ENCODE data around the gene PPTC7. TPM values are rescaled to one million over a fixed set of nuclear protein-coding genes. Genes with fewer than 3 reads are reported as not detected.

PPTC7 gene
- total and polyA plus RNA-seq, 10 of the 15 experiments (the other 5 are each of a cell fraction or from before 2014, with no cell fraction given), result 4.0 to 69.6 (median 12.3) TPM

GRCh38 chr12:110545812-110546211 is 37.3 kb downstream of the PPTC7 start:
- RAD21 ChIA-PET (ENCODE audit: unreplicated experiment), result interaction anchor here (2.6 kb wide), 1 partner anchor 12 kb away, joined by 7 read pairs; no protein-coding TSS in a partner anchor
- POLR2A ChIA-PET, result interaction anchor here (0.5 to 4.7 kb wide), 3 partner anchors 12 to 82 kb away, joined by 3 to 55 read pairs (median 27); no protein-coding TSS in a partner anchor
- Histone ChIP-seq H3K4me2 (ENCODE audit: control insufficient read depth, insufficient read depth) (no peak overlapping the region), H3K4me1 (ENCODE audit: control insufficient read depth, insufficient read depth, low read length) (peaks cover 31% of the 10 kb centered on the region), H3K9me3 (replicated peaks; ENCODE audit: control insufficient read depth, insufficient read depth, low read length) (no peaks in the 10 kb centered on the region), H3K9ac (ENCODE audit: control insufficient read depth, insufficient read depth, low read length) (no peak overlapping the region), H2AFZ (ENCODE audit: control insufficient read depth, low read depth, low read length) (no peak overlapping the region), H4K20me1 (ENCODE audit: control insufficient read depth, insufficient read depth) (peaks cover 4% of the 10 kb centered on the region), H3K79me2 (ENCODE audit: control insufficient read depth, insufficient read depth, low read length) (peaks cover 78% of the 10 kb centered on the region), H3K27ac (ENCODE audit: control insufficient read depth, insufficient read depth) (no peak overlapping the region), H3K4me3 (no peak overlapping the region), H3K27me3 (replicated peaks in 1 of 2; ENCODE audit: control insufficient read depth in 2 of 2, insufficient read depth in 2 of 2, low read length in 1 of 2) (no peaks in the 10 kb centered on the region), H3K36me3 (ENCODE audit: control insufficient read depth in 2 of 2, insufficient read depth in 2 of 2, low read length in 1 of 2) (peaks cover 5 to 41% of the 10 kb centered on the region in 2 experiments)
- intact Hi-C loops (cut with micrococcal nuclease; ENCODE audit: unreplicated experiment), result loop anchor here (5.0 kb wide), 1 partner anchor 34 kb away; no protein-coding TSS in a partner anchor
- DNase-seq (ENCODE audit: low read depth, low spot score) (no peak), ATAC-seq (no peak), FAIRE-seq (no peak)
- SMC1A ChIA-PET (ENCODE audit: uncharacterized antibody, unreplicated experiment), result interaction anchor here (5.4 to 18.4 kb wide), 2 partner anchors 15 to 31 kb away, joined by 116 to 308 read pairs; no protein-coding TSS in a partner anchor
- BruUV-seq (replicated peaks), result no TSS peak
- in situ Hi-C loops (cut with MboI), result no loop called here
- CTCF ChIA-PET, result interaction anchor here (0.9 kb wide), 1 partner anchor 33 kb away, joined by 3 read pairs; no protein-coding TSS in a partner anchor
- 96% methylated on average over 10 of the region's 10 CpGs for WGBS (ENCODE audit: insufficient coverage, insufficient replicate concordance, low lambda C conversion rate, missing lambda C conversion rate)
- TF ChIP-seq CBFB (IDR thresholded peaks at IDR 0.05; ENCODE audit: low read depth) (no peak), POLR2AphosphoS5 (IDR thresholded peaks at IDR 0.05; ENCODE audit: low read length) (no peak), POLR2AphosphoS2 (IDR thresholded peaks at IDR 0.05; ENCODE audit: low read depth, low read length) (no peak), RAD51 (IDR thresholded peaks at IDR 0.05) (no peak), PBX3 (IDR thresholded peaks at IDR 0.05; ENCODE audit: insufficient replicate concordance, low read depth, low read length) (peak; percentile 34), E2F4 (IDR thresholded peaks at IDR 0.05; ENCODE audit: low read depth, low read length) (no peak), NR2C1 (IDR thresholded peaks at IDR 0.05) (no peak), TARDBP (IDR thresholded peaks at IDR 0.05; ENCODE audit: borderline replicate concordance) (no peak), ZNF207 (IDR thresholded peaks at IDR 0.05; ENCODE audit: borderline replicate concordance) (no peak), NKRF (conservative IDR thresholded peaks at IDR 0.05) (no peak), TCF3 (IDR thresholded peaks at IDR 0.05; ENCODE audit: borderline replicate concordance, insufficient read depth, low read depth, low read length) (0 out of 2 replicates have a peak, but pooled peaks have one; percentile 15), EGR1 (IDR thresholded peaks at IDR 0.05; ENCODE audit: borderline replicate concordance in 1 of 2, low read depth in 2 of 2, low read length in 2 of 2) (no peak)
- TF ChIP-seq, protein P1, sequence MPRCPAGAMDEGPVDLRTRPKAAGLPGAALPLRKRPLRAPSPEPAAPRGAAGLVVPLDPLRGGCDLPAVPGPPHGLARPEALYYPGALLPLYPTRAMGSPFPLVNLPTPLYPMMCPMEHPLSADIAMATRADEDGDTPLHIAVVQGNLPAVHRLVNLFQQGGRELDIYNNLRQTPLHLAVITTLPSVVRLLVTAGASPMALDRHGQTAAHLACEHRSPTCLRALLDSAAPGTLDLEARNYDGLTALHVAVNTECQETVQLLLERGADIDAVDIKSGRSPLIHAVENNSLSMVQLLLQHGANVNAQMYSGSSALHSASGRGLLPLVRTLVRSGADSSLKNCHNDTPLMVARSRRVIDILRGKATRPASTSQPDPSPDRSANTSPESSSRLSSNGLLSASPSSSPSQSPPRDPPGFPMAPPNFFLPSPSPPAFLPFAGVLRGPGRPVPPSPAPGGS (IDR thresholded peaks at IDR 0.05; ENCODE audit: borderline replicate concordance, insufficient read depth, low read depth, low read length, poor library complexity, severe bottlenecking), result peak; percentile 85
- TF ChIP-seq, protein P2, sequence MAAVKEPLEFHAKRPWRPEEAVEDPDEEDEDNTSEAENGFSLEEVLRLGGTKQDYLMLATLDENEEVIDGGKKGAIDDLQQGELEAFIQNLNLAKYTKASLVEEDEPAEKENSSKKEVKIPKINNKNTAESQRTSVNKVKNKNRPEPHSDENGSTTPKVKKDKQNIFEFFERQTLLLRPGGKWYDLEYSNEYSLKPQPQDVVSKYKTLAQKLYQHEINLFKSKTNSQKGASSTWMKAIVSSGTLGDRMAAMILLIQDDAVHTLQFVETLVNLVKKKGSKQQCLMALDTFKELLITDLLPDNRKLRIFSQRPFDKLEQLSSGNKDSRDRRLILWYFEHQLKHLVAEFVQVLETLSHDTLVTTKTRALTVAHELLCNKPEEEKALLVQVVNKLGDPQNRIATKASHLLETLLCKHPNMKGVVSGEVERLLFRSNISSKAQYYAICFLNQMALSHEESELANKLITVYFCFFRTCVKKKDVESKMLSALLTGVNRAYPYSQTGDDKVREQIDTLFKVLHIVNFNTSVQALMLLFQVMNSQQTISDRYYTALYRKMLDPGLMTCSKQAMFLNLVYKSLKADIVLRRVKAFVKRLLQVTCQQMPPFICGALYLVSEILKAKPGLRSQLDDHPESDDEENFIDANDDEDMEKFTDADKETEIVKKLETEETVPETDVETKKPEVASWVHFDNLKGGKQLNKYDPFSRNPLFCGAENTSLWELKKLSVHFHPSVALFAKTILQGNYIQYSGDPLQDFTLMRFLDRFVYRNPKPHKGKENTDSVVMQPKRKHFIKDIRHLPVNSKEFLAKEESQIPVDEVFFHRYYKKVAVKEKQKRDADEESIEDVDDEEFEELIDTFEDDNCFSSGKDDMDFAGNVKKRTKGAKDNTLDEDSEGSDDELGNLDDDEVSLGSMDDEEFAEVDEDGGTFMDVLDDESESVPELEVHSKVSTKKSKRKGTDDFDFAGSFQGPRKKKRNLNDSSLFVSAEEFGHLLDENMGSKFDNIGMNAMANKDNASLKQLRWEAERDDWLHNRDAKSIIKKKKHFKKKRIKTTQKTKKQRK (IDR thresholded peaks at IDR 0.05; ENCODE audit: low read depth, low read length), result no peak

Measured in GM12878 (cell line).